ENCODE results near the gene IRAK3.

GRCh38 chr12:66272650-66273049 is 83.6 kb downstream of the IRAK3 start:
- TF ChIP-seq EP300 (IDR thresholded peaks at IDR 0.05) (no peak), CTCF (IDR thresholded peaks at IDR 0.05) (no peak), POLR2A (IDR thresholded peaks at IDR 0.05) (no peak)

Data from ovary (tissue), 3 donors.